SU-DHL-6 (cell line): ENCODE measurements around the gene CALML4.

ENCODE experiments used
- CTCF ChIP-seq: fragments of 200-600 bp; sonication (generic); IDR thresholded peaks from one replicate; pipeline ENCODE4 v1.5.1; 2017; ENCODE audit warnings: antibody characterized with exemption, mild to moderate bottlenecking, low read length, moderate library complexity; ENCODE audit not compliant: insufficient read depth, poor library complexity, severe bottlenecking
- EZH2phosphoT487 ChIP-seq: fragments of 200-600 bp; sonication (generic), shearing (Covaris generic); conservative IDR thresholded peaks from 2 replicates; pipeline ENCODE4 v1.6.1; 2018; ENCODE audit warnings: mild to moderate bottlenecking, antibody characterized with exemption, low read length, moderate library complexity, mixed read lengths

GRCh38 chr15:68192804-68193486, 12.2 kb downstream of the CALML4 start:
- TF ChIP-seq CTCF (no peak), EZH2phosphoT487 (no peak)
